Jurkat, Clone E6-1 (cell line): Measurements from ENCODE around the gene CD99L2.

Source experiments
- DNase-seq: peaks from one replicate; pipeline ENCODE4 v3.0.0-alpha.2; 2011; ENCODE audit warnings: low read depth, low spot score
- H3K4me3 ChIP-seq: 2 replicates; pipeline ENCODE4 v1.5.1; 2011; ENCODE audit warnings: mild to moderate bottlenecking, low read length, control low read depth, moderate library complexity

CD99L2 gene

DNA sequence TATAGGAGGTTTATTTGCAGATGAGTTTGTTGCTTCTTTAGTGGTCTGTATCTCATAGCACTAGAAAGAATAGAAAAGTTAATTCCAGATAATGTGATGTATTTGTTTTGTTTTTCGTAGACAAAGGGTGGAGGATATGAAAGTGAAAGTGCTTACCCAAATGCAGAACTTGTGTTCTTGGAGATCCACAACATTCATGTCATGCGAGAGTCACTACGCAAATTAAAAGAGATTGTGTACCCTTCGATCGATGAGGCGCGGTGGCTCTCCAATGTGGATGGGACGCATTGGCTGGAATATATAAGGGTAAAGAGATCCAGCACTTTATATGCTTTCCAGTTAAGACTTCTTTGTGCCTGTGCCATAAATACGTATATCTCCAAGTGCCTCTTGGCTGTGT, 162.0 kb downstream of the CD99L2 start:
- no peak for DNase-seq
- no peak overlapping the region for H3K4me3 ChIP-seq

- H3K4me3 ChIP-seq = no peak overlapping the region
- DNase-seq = no peak
Measured at GRCh38 chrX:150731795-150732194, 166.7 kb downstream of the CD99L2 start.

DNA sequence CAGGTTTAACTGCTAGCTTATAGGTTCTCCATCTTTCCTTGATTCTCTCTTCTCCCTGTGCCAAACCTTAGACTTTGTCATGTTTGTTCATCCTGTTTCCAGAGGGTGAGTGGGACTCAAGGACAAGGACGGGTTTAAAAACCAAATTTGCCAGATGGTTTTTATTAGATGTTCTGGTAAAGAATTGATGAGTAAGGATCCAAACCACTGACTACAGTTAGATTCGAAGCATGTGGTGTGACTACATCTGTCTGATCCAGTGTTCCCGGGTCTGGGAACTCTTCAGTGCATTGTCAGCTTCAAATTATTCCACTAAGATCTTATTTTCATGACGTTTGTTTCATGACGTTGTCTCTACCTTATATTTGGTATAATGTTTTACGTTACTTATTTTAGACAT, 167.7 kb downstream of the CD99L2 start:
- no peak overlapping the region for H3K4me3 ChIP-seq
- no peak for DNase-seq

- DNase-seq = no peak
- no peak overlapping the region for H3K4me3 ChIP-seq
Measured at GRCh38 chrX:150729956-150730355, 168.5 kb downstream of the CD99L2 start.

DNA sequence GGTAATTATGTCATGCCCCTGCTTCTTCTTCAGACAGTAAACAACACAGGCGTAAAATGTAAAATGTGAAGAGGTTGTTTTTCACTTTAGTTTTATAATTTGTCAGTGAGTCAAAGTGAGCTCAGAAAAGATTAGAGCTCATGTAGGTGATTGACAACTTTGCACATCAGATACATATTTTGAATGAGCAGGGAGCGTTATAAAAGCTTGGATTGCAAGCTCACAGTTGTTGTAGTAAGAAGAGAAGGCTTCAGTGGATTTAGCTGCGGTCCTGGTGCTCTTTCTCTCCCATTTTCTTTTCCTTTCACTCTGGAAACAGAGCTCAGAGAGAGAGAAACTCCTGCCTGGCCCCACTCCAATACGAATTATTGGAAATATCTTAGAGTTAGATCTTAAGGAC, 178.8 kb downstream of the CD99L2 start:
- no peak for DNase-seq
- no peak overlapping the region for H3K4me3 ChIP-seq
